ENCODE measurements around the gene BPIFB3. TPM values are rescaled to one million over a fixed set of nuclear protein-coding genes. Genes with fewer than 3 reads are reported as not detected.

Gene BPIFB3
- total and polyA plus RNA-seq, 2 of the 13 experiments (the other 11 are each of a cell fraction or from before 2014, with no cell fraction given), result 0.09 TPM; not detected in 1

DNA sequence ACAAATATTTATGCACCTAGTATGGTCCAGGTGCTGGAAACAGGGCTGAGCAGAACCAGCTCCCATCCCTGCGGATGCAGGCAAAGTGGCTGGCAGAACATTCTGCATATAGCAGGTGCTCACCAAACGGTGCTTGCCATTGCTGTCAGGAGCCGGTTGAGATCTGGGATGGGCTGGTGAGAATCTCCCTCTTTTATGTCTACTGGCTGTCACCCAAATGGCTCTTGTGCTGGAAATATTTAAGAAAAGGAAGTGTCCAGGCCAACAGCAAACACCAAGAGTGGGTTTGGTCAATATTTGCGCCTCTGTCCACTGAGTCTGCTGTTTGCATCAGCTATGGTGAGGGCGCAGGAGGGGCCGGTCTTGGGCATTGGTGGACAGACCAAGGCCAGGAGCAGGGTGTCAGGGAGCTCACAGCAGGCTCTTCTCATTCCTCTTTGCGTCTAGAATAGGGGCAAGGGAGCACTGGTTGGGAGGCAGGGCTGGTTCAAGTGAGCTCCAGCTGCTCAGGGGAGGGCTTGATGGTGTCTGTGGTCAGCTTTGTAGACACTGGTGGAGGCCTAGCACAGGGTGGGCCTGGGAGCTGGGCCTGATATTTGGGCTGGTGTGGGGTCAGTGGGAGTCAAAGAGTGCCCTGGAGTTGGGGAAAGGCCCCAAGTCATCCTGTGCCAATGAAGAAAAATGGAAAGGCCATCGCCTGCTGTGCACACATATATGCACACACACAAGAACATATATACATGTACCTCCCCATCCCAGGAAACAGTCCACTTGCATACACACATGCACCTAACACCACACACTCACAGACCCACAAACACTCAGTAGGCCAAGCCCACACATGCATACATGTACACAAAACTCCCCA, 47.6 kb upstream of the BPIFB3 start (continued):
- TF ChIP-seq, protein P1, sequence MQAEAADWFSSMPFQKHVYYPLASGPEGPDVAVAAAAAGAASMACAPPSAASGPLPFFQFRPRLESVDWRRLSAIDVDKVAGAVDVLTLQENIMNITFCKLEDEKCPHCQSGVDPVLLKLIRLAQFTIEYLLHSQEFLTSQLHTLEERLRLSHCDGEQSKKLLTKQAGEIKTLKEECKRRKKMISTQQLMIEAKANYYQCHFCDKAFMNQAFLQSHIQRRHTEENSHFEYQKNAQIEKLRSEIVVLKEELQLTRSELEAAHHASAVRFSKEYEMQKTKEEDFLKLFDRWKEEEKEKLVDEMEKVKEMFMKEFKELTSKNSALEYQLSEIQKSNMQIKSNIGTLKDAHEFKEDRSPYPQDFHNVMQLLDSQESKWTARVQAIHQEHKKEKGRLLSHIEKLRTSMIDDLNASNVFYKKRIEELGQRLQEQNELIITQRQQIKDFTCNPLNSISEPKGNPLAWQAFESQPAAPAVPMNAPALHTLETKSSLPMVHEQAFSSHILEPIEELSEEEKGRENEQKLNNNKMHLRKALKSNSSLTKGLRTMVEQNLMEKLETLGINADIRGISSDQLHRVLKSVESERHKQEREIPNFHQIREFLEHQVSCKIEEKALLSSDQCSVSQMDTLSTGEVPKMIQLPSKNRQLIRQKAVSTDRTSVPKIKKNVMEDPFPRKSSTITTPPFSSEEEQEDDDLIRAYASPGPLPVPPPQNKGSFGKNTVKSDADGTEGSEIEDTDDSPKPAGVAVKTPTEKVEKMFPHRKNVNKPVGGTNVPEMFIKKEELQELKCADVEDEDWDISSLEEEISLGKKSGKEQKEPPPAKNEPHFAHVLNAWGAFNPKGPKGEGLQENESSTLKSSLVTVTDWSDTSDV (CRISPR knock-in tag; IDR thresholded peaks at IDR 0.05), result peak; percentile 87; the same call in 1 of the 2 replicates
- TF ChIP-seq BCL3 (CRISPR knock-in tag; IDR thresholded peaks at IDR 0.05), result 0 out of 2 replicates have a peak, but pooled peaks have one; percentile 79
- TF ChIP-seq MTF2 (CRISPR knock-in tag; IDR thresholded peaks at IDR 0.05; ENCODE audit: borderline replicate concordance), result peak; percentile 39
- TF ChIP-seq ELK4 (CRISPR knock-in tag; IDR thresholded peaks at IDR 0.05; ENCODE audit: borderline replicate concordance), result no peak
- peak; percentile 95; the same call in 1 of the 2 replicates for TF ChIP-seq ZNF792 (CRISPR knock-in tag; IDR thresholded peaks at IDR 0.05)
- TF ChIP-seq, protein P2, sequence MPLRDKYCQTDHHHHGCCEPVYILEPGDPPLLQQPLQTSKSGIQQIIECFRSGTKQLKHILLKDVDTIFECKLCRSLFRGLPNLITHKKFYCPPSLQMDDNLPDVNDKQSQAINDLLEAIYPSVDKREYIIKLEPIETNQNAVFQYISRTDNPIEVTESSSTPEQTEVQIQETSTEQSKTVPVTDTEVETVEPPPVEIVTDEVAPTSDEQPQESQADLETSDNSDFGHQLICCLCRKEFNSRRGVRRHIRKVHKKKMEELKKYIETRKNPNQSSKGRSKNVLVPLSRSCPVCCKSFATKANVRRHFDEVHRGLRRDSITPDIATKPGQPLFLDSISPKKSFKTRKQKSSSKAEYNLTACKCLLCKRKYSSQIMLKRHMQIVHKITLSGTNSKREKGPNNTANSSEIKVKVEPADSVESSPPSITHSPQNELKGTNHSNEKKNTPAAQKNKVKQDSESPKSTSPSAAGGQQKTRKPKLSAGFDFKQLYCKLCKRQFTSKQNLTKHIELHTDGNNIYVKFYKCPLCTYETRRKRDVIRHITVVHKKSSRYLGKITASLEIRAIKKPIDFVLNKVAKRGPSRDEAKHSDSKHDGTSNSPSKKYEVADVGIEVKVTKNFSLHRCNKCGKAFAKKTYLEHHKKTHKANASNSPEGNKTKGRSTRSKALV (CRISPR knock-in tag; IDR thresholded peaks at IDR 0.05), result peak; percentile 96
- peak; percentile 83; the same call in 1 of the 2 replicates for TF ChIP-seq ZNF563 (CRISPR knock-in tag; IDR thresholded peaks at IDR 0.05)
- peak; percentile 73 for TF ChIP-seq GABPB1 (CRISPR knock-in tag; IDR thresholded peaks at IDR 0.05)
- TF ChIP-seq ZNF558 (CRISPR knock-in tag; IDR thresholded peaks at IDR 0.05; ENCODE audit: borderline replicate concordance), result no peak
- TF ChIP-seq, protein P3, sequence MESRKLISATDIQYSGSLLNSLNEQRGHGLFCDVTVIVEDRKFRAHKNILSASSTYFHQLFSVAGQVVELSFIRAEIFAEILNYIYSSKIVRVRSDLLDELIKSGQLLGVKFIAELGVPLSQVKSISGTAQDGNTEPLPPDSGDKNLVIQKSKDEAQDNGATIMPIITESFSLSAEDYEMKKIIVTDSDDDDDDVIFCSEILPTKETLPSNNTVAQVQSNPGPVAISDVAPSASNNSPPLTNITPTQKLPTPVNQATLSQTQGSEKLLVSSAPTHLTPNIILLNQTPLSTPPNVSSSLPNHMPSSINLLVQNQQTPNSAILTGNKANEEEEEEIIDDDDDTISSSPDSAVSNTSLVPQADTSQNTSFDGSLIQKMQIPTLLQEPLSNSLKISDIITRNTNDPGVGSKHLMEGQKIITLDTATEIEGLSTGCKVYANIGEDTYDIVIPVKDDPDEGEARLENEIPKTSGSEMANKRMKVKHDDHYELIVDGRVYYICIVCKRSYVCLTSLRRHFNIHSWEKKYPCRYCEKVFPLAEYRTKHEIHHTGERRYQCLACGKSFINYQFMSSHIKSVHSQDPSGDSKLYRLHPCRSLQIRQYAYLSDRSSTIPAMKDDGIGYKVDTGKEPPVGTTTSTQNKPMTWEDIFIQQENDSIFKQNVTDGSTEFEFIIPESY (CRISPR knock-in tag; IDR thresholded peaks at IDR 0.05), result peak; percentile 79
- TF ChIP-seq CEBPG (CRISPR knock-in tag; IDR thresholded peaks at IDR 0.05), result peak; percentile 99
- TF ChIP-seq, protein P4, sequence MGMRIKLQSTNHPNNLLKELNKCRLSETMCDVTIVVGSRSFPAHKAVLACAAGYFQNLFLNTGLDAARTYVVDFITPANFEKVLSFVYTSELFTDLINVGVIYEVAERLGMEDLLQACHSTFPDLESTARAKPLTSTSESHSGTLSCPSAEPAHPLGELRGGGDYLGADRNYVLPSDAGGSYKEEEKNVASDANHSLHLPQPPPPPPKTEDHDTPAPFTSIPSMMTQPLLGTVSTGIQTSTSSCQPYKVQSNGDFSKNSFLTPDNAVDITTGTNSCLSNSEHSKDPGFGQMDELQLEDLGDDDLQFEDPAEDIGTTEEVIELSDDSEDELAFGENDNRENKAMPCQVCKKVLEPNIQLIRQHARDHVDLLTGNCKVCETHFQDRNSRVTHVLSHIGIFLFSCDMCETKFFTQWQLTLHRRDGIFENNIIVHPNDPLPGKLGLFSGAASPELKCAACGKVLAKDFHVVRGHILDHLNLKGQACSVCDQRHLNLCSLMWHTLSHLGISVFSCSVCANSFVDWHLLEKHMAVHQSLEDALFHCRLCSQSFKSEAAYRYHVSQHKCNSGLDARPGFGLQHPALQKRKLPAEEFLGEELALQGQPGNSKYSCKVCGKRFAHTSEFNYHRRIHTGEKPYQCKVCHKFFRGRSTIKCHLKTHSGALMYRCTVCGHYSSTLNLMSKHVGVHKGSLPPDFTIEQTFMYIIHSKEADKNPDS (CRISPR knock-in tag; IDR thresholded peaks at IDR 0.05), result no peak; the same call in 1 of the 2 replicates
- TF ChIP-seq, protein P5, sequence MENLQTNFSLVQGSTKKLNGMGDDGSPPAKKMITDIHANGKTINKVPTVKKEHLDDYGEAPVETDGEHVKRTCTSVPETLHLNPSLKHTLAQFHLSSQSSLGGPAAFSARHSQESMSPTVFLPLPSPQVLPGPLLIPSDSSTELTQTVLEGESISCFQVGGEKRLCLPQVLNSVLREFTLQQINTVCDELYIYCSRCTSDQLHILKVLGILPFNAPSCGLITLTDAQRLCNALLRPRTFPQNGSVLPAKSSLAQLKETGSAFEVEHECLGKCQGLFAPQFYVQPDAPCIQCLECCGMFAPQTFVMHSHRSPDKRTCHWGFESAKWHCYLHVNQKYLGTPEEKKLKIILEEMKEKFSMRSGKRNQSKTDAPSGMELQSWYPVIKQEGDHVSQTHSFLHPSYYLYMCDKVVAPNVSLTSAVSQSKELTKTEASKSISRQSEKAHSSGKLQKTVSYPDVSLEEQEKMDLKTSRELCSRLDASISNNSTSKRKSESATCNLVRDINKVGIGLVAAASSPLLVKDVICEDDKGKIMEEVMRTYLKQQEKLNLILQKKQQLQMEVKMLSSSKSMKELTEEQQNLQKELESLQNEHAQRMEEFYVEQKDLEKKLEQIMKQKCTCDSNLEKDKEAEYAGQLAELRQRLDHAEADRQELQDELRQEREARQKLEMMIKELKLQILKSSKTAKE (CRISPR knock-in tag; IDR thresholded peaks at IDR 0.05; ENCODE audit: borderline replicate concordance), result peak; percentile 100
